Ascending aorta (tissue), 2 donors: Measurements from ENCODE around the gene RFPL4A. TPM values are rescaled to one million over a fixed set of nuclear protein-coding genes. Genes with fewer than 3 reads are reported as not detected.

Experiments used
- DNase-seq, 2 donors: peaks; one replicate each; pipeline ENCODE4 v3.0.0-alpha.2; 2019; ENCODE audit warnings: low spot score in 2 of 2
- H3K27ac ChIP-seq, 2 donors: fragments of 200-600 bp; sonication (generic); one replicate each; pipeline ENCODE4 v1.5.1; 2016 to 2017; ENCODE audit warnings: mild to moderate bottlenecking in 1 of 2
- H3K27me3 ChIP-seq: fragments of 200-600 bp; sonication (generic); one replicate; pipeline ENCODE4 v1.5.1; 2017
- H3K36me3 ChIP-seq, 2 donors: fragments of 200-600 bp; sonication (generic); one replicate each; pipeline ENCODE4 v1.5.1; 2016
- H3K4me1 ChIP-seq, 2 donors: fragments of 200-600 bp; sonication (generic); one replicate each; pipeline ENCODE4 v1.5.1; 2016 to 2017; ENCODE audit warnings: mild to moderate bottlenecking in 1 of 2
- H3K4me3 ChIP-seq, 2 donors: fragments of 200-600 bp; sonication (generic); one replicate each; pipeline ENCODE4 v1.5.1; 2016 to 2017; ENCODE audit warnings: mild to moderate bottlenecking in 1 of 2
- H3K9me3 ChIP-seq, 2 donors: fragments of 200-600 bp; sonication (generic); one replicate each; pipeline ENCODE4 v1.5.1; 2016
- CTCF ChIP-seq, 3 experiments: fragments of 200-600 bp in 2 of 3; fragments of 450-650 bp in 1 of 3; sonication (generic) in 2 of 3; IDR thresholded peaks; one replicate each; pipeline ENCODE4 v1.5.1; 2016 to 2019; ENCODE audit warnings: antibody characterized with exemption in 3 of 3, mild to moderate bottlenecking in 1 of 3, moderate library complexity in 1 of 3
- intact Hi-C: fragments of 100-400 bp; cut with DNase I; formaldehyde crosslinking; loops from one replicate; pipeline ENCODE4 v1.15.1; 2023
- total RNA-seq: library from RNA; depleted of rRNA; stranded (reverse); fragments of >200 nt; gene quantifications from one replicate; pipeline ENCODE4 v1.1.0, GENCODE V29; 2016

RFPL4A gene
- total RNA-seq, 1 donor from 2014 or later = not detected

- Histone ChIP-seq H3K36me3 (no peaks in the 10 kb centered on the region), H3K27ac (no peak overlapping the region), H3K4me3 (no peak overlapping the region), H3K4me1 (no peaks in the 10 kb centered on the region), H3K27me3 (no peaks in the 10 kb centered on the region), H3K9me3 (no peaks in the 10 kb centered on the region)
- DNase-seq = no peak
- intact Hi-C loops = no loop called here
- TF ChIP-seq CTCF (IDR thresholded peaks at IDR 0.05) = no peak
Observed at GRCh38 chr19:55811340-55811739, 52.4 kb downstream of the RFPL4A start.

- Histone ChIP-seq H3K27ac (no peak overlapping the region), H3K4me3 (no peak overlapping the region)
- intact Hi-C loops = no loop called here
Observed at GRCh38 chr19:55812449-55812848, 53.6 kb downstream of the RFPL4A start.

More at GRCh38 chr19:55812449-55812848, 53.6 kb downstream of the RFPL4A start:
- H3K4me1 ChIP-seq = no peaks in the 10 kb centered on the region
- no peaks in the 10 kb centered on the region for H3K9me3 ChIP-seq
- no peaks in the 10 kb centered on the region for H3K36me3 ChIP-seq
- TF ChIP-seq CTCF (IDR thresholded peaks at IDR 0.05) = no peak
- DNase-seq = no peak
- H3K27me3 ChIP-seq = no peaks in the 10 kb centered on the region

Other genes with a start within 250 kb of the RFPL4A start
- gene SBK2, start 222.0 kb upstream of the RFPL4A start, total RNA-seq = not detected
- not detected for gene SBK3, start 213.6 kb upstream of the RFPL4A start, total RNA-seq
- gene ZNF579, start 178.2 kb upstream of the RFPL4A start, total RNA-seq = 14.2 TPM
- 30.5 TPM for gene FIZ1, start 159.6 kb upstream of the RFPL4A start, total RNA-seq
- gene ZNF524, start 158.8 kb upstream of the RFPL4A start, total RNA-seq = 28.6 TPM
- 22.0 TPM for gene ZNF865, start 153.4 kb upstream of the RFPL4A start, total RNA-seq
- 14.7 TPM for gene ZNF784, start 134.5 kb upstream of the RFPL4A start, total RNA-seq
- 163 TPM for gene ZNF580, start 118.1 kb upstream of the RFPL4A start, total RNA-seq
- gene ZNF581, start 115.4 kb upstream of the RFPL4A start, total RNA-seq = 12.1 TPM
- 27.6 TPM for gene CCDC106, start 110.9 kb upstream of the RFPL4A start, total RNA-seq
- gene U2AF2, start 104.1 kb upstream of the RFPL4A start, total RNA-seq = 221 TPM
- 122 TPM for gene EPN1, start 83.9 kb upstream of the RFPL4A start, total RNA-seq
- gene NLRP9, start 20.7 kb upstream of the RFPL4A start, total RNA-seq = not detected
- not detected for gene RFPL4AL1, start 10.0 kb downstream of the RFPL4A start, total RNA-seq
- gene NLRP11, start 72.9 kb downstream of the RFPL4A start, total RNA-seq = not detected
- not detected for gene NLRP4, start 77.4 kb downstream of the RFPL4A start, total RNA-seq
- gene NLRP13, start 173.2 kb downstream of the RFPL4A start, total RNA-seq = not detected
- not detected for gene NLRP8, start 188.7 kb downstream of the RFPL4A start, total RNA-seq
- not detected for gene NLRP5, start 227.7 kb downstream of the RFPL4A start, total RNA-seq